Muscle of arm (tissue), 12 donors: ENCODE results near the gene ABCA12. TPM values are rescaled to one million over a fixed set of nuclear protein-coding genes. Genes with fewer than 3 reads are reported as not detected.

Source experiments
- DNase-seq: peaks from one replicate; pipeline ENCODE4 v3.0.0-alpha.2; 2013
- polyA plus RNA-seq, 12 donors: library from polyadenylated mRNA; unstranded; fragments of 120-200 nt; gene quantifications; one replicate each; pipeline ENCODE4 v1.2.1, GENCODE V29; 2013; ENCODE audit not compliant: insufficient read length in 12 of 12

The ABCA12 gene
- polyA plus RNA-seq, 12 donors, result 0.03 to 4.6 (median 0.06) TPM; not detected in 3

DNA sequence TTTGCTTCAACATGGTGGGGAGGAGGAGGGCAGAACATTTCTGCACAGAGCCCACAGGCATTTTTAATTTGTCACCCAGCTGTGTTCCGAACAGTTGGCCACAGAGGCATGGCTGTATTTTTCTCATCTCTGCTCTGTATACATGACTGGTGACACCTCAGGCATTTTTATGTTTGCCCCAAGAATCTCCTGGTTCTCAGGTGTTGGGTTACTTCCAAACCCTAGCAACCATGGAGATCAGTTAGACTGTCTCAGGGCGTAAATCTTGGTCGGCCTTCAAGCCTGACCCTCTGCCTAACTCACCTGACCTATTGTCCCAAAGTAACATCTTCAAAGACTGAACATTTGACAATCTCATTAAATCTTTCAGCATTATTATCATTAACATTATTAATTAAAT lies 100.0 kb downstream of the ABCA12 start:
- DNase-seq, result no peak

DNA sequence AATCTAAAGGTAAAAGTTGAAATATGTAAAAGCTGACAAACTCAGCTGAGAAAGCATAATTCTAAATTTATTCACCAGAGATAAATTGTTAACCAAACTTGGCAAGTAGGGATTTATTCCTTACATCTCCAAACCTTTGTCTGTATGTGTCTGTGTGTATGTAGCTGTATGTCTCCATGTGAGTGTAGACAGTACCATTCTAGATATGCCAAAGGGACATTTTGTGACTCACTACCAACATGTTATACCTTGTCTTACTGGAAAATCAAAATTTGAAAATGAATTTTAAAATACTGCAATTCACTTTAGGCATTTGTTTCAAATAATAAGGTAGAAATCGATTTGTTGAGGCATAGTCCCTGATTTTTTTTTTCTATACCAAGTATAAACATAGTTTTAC lies 102.1 kb downstream of the ABCA12 start:
- DNase-seq, result no peak

DNA sequence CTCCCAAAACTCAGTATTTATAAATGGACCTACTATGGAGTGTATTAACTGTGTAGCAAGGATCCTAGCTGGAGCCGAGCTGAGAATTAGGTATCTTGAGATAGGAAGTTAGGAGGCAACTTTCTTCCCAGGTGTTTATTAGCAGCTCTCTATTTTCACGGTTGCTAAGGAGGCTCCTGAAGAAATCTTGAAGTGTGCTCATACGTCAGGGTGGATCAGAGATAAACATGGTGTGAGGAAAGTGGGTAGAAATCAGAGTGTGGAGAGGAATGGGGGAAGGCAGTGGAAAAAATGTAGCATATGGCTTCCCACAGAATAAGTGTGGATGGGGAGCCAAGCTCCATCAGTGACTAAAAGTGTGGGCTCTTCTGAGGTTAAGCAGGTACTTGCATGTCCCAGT lies 104.3 kb downstream of the ABCA12 start:
- DNase-seq, result no peak

DNA sequence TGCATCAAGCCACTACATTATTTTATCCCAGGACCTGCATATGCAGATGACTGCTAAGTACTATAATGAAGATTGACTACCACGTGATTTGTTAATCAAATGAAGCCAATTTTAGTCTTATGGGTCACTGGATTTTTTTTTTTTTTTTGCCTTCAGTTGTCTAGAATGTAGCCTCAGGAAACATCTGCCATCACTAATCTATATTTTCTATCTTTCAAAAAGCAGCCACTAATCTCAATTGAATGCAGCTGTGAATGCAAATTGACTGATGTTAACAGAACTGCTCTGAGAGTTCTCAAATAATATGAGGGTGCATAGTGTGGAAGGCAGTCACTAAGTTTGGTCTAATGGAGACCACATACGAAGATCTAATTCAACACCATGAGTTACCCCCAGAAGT lies 106.3 kb downstream of the ABCA12 start:
- no peak for DNase-seq

DNA sequence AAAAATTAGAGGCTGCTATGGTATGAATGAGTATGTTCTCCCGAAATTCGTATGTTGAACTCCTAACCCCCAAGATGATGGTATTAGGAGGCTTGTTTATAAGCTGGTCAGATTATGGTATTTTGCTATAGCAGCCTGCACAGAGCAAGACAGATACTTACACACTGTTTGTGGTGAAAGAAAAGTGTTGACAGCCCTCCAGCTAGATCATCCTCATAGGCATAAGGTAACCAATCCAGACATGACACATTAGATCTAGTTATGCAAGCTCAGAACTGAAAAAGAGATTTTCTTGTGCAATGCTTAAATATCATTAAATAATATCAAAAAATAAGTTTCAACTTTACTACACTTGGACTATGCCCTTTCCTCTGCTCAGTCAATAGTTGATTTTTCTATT lies 107.1 kb downstream of the ABCA12 start:
- no peak for DNase-seq

DNA sequence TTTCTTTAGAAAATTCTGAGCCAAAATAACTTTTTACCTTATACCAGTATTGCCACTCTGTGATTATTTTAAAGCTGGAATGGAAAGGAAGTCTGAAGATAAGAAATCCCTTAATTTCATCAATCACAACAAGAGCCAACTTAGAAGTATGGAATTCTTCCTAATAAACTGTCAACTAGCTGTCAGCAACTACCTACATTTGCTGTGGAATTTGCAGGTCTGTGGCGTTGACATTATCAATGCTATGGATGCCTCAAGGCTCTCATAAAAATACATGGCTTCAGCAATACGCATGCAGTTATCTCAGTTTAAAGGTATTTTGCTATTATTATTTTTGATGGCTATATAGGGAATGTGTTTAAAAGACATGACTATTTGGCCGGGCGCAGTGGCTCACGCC lies 108.5 kb downstream of the ABCA12 start:
- no peak for DNase-seq

DNA sequence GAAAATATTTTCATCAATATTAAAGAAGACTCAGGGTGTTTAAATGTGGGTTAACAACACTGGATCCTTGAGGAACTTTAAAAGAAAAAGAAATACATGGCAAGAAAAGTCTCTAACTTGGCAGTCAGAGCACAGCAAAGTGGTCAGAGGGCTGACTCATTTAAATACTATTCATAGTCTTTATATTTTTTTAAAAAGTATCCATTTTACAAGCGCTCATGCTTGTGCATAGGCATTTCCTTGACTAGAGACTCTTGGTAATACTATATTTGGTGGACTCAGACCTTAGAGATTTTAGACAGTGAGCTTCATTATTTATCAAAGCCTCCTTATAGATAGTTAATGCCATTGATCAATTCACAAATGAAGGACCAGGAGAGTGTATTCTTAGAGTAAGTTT lies 110.2 kb downstream of the ABCA12 start:
- DNase-seq, result no peak

DNA sequence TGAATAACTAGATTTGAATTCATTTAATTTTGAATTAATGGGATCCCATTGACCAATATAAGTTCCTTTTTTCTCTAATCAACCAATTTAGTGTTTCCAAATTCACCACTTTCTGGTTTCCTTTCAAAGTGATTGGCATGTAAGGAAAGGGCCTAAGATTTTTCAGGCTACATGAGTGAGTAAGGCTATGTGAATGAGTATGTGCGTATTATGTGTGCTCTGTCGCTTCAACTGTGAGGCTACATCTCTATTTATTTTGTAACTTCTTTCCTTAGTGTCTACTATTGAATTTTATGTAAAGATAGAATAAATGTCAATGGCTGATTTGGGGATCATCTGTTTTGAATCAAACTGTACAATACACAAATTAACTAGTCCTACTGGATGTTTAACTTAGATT lies 110.6 kb downstream of the ABCA12 start:
- DNase-seq, result no peak

DNA sequence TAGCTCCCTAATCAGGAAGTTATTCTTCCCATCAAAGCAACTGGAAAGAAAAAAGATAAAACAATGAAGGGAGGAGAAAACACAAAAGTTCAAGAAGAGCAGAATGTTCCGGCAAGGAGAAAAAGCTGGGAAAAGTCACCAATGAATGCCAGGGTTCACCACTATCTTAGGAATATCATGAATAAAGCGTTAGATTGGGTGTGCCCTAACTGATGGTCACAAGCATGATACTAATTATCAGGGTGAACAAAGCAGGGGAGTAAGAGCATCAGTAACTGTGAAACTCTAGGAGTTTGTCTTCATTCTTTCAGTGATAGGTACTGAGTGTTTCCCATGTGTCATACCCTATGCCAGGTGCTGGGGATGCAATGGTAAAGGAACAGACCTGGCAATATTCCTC lies 115.5 kb downstream of the ABCA12 start:
- DNase-seq, result no peak

DNA sequence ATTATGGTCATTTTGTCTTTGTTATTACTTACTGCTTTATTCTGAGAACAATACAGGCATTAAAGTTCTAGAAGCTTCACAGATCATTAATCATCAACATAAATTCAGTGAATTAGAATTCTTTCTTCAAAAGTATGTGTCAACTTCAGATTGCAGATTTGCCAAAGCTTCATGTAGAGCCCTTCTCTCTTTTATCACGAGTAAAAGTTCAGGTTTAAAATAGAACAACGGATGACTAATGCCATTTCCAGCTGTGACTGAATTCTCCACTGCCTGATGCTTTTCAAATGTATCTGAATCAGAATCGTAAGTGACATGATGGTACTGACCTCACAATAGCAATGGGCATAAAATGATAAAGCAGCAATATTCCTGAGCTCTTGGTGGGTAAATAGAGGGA lies 116.0 kb downstream of the ABCA12 start:
- DNase-seq, result no peak

DNA sequence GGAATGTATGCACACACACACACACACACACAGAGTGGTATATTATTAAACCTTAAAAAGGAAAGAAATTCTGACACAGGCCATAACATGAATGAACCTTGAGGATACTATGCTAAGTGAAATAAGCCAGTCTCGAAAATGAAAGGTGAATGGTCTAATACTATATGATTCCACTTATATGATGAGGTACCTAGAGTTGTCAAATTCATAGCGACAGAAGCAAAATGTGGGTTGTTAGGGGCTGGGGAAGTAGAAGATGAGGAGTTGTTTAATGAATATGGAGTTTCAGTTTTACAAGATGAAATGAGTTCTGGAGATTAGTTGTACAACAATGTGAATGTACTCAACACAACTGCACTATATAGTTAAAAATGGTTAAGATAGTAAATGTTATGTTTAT lies 118.1 kb downstream of the ABCA12 start:
- DNase-seq, result no peak

DNA sequence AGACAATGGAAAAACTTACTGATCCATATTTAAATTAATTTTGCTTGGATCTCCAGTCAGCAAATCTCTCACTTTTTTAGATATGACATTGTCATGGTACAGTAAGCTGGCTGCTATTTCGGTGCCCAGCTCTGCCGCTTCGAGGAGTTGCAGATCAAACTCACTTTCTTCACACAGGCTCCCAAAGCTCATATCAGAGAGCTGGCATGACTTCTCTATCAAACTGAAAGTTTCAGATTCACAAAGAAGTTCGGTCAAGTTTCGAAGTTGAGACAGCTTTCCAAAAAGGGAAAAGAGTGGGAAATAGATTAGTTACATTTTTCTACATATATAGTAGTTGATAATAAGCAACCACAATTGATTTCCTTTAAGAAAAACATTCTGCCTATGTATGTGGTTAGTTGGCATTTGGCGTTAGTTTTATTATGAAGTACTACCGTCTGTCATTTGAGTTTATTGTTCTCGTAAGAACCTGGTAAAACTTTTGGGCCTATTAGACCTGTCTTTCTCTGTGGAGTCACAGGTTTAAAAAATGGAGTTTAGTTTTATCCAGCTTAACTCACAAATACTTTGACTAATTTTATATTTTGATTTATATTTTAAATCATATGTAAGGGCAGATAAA lies 118.8 kb downstream of the ABCA12 start:
- DNase-seq, result no peak

DNA sequence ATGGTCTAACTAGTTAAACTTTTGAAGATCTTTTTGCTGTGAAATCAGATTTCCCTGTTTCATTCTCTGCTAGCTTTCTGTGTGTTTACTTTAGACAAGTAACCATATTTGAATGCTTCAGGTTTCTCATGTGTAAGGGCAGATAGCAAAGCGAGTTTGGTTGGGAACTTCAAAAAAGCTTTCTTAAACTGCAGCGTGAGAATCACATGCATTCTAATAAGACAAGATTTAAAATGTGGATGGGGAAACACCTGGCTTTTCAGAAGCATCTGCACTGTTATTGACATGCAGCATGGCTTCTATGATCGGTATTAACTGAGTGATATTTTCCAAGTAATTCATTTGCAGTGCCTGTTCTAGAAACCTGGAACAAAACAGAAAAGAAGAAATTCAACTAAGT lies 119.3 kb downstream of the ABCA12 start:
- no peak for DNase-seq

DNA sequence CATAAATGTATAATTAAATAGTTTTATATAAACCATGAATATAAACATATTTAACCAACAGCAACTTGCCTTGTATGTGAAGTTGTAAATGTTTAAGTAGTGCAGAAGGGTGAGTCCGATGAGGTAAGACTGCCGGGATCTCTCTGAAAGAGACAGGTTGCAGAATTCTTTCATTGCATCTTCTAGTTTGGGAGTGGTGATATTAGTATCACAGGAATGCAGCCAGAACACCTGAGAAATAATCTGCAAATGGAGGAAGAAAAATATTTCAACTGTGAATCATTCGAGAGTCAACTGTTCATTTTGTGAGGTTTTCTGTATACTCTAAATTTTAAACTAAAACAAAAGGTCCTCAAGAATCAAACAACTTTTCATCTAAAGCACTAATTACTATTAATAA lies 123.0 kb downstream of the ABCA12 start:
- DNase-seq, result no peak

DNA sequence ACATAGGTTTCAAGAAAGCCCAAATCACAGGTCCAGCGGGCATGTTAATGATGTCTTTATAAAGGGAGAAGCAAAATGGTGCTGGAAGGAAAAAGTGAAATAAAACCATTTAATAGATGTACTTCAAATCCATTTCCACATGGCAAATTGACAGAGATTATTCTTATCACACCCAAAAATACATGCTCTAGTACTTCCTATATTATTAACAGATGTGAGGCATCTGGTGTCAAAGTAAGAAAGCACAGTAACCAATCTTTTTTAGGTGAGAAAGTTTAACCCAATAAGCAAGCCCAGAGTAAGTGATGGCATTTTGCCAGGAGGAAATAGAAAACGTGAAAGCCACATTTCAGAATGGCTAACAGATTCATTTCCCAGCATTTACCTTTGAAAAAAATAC lies 128.0 kb downstream of the ABCA12 start:
- no peak for DNase-seq

DNA sequence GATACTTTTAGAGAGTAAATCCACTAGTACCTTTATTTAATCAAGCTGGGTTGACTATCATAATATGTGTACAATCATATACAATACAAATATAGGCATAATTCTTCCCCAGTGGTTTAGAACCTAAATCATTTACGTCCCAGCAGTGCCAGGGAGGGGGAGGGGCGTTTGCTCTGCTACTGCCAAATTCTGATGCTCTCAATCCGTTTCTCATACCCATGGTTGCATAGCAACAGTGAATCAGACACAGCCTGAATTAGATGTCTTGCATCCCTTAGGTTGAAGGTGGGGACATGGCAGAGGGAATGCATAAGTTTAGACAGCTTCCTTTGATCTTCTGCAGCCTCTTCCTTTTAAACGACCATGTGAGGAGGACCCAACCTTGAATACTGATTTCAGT lies 135.4 kb downstream of the ABCA12 start:
- peak; percentile 12 for DNase-seq

DNA sequence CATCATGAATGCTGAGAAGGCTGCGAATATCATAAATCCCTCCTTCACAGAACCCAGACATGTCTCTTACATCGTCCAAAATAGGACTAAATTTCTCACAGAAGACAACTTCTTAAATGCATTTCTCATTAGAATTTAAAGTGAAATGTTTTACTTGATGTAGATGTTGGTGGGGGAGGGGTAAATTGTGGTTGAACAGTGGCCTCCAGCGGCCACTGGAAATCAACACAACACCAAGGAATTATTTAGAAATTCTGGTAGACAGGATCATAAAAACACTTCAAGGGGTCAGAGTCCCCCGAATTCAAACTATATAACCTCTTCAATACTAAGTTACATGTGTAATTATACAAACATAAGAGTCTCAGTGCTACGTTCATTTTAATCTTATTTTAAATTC lies 135.9 kb downstream of the ABCA12 start:
- DNase-seq, result peak; percentile 38

DNA sequence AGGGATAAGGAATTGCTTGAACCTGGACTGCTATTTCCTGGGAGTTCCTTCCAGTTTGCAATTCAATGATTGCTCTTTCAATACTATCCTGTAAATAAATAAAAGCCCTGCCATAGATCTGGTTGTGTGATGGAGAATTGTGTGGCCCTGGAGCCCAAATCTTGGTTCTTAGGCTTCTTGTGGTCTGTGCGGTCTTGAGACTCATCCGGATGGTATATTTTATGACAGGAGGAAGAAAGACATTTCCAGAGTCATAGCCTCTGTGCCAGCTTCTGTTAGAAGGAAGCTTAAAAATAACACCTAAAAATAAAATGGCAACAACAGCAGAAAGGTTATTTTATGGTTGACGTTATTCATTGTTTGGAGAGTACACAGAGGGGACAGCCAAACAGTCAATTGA lies 137.7 kb downstream of the ABCA12 start:
- no peak for DNase-seq

DNA sequence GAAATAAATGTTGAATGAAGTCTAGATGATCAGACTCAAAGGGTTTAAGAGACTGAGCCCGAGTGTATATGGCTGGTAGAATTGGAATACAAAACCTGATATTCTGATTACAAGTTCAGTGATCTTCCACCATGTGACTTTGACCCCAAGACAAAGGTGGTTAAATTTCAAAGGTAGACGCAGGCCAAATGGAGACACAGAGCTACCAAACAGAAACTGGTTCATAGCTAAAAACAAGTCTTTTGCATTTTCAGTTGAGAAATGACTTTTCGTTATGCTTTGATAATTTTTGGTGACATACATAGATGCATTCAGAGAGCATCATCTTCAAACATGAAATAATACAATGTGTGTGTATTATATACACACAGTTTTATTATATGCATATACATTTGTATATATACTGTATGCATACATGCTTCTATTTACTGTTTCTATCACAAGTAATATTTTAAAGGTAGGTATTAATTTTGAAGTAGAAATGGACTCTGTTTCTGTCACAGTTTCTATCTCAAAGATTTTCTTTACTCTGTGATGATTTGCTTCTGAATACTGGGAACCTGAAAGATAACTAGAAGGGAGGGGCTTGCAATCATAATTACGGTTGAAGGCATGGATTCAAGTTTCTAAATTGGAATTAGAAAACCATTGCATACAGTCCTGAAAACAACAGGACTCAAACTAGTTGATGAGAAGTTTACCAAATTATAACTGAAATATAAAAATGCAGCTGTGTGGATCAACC lies 142.3 kb downstream of the ABCA12 start:
- DNase-seq, result no peak

DNA sequence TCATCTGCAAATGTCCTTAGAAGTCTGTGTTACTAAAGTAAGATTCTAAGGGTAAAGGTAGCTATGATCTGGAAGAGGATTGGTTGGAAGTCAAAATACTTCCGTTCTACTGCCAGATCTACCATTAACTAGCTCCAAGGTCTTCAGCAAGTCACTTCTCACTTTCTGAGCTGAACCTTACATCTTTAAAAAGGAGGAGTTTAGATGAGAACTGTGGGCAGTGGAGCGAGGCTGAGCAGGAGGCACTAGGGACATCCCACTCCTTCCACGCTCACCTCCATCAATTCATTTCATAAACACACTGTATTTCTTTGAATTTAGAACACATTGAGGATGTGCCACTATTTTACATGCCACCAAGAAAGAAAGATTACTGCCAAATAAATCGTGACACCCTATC lies 143.0 kb downstream of the ABCA12 start:
- no peak for DNase-seq

DNA sequence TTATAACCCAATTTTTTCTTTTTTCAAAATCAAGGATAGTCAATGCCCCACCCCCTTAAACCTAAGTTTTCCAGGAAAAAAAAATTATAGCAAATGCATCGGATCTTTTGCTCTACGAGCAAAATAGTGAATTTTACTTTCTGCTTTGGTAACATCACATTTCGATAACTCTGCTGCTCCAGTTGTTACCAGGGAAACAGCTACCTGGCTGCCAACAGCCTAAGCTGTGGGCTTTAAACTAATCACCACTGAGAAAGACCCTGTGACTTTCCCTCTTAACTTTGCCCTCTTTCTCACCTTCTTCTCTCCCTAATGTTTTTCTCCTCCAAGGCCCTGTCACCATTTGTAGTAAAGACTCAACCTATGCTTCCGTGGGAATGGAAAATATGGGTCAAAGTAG lies 145.5 kb downstream of the ABCA12 start:
- no peak for DNase-seq

DNA sequence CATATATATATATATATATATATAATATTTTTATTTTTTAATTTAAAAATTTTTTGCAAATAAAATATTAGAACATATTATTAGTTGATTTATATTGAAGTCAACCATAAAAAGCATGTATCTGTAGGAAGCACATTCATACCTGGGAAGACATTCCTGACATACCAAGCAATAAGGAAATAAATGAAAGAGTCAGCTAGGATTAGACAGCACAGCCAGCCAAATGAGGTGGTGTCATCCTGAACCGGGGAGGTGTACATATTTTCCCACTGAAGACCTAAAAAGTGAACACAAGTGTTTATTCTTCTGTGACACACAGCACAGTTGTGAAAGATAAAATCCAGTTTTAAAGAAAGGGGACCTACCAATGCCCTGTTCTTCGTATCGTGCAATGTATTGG lies 149.2 kb downstream of the ABCA12 start:
- no peak for DNase-seq

DNA sequence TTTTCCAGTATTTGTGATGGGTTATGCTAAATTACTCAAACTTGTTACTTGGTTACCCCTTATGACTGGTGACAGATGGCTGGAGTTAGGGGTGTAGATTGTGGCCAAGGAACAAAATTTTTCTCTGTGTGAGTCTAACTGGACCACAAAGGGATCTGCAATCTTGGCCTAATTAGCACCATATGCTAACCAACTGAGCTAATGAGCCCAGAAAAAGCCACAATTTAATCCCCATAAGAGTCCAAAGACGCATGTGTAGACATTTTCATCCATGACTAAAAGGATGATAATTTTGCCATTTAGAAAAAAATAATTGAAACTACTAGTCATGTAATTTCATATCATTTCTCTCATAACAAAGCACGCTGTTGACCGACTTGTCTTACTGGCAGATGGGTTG lies 151.2 kb downstream of the ABCA12 start:
- no peak for DNase-seq

DNA sequence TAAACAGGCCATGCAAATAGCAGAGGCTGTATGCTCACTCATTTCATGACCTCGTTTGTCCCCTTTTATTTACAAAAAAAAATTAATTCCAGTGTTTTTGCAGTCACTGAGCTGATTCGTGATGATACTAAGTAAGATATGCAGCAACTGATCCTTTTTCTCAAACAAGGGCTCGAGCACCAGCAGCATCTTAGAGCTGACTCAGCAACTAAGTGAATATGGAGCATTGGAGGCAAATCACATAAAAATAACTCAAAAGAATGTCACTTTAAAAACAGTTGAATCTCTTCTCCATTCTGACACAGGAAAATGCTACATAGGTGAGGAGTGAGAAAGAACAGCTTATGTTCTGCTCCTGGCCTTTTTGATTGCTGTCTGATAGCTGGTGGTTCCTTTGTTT lies 152.8 kb downstream of the ABCA12 start:
- no peak for DNase-seq
